Breast epithelium (tissue), 3 donors: ENCODE measurements around the gene YDJC.

Experiments used
- CTCF ChIP-seq, 3 donors: fragments of 450-650 bp; IDR thresholded peaks; one replicate each; pipeline ENCODE4 v1.5.1; 2016 to 2017; ENCODE audit warnings: antibody characterized with exemption in 3 of 3, mild to moderate bottlenecking in 3 of 3, moderate library complexity in 3 of 3
- POLR2AphosphoS5 ChIP-seq, 3 donors: sonication (generic); formaldehyde crosslinking; IDR thresholded peaks; one replicate each; pipeline ENCODE4 v1.6.1; 2017; ENCODE audit warnings: antibody characterized with exemption in 3 of 3

GRCh38 chr22:21679383-21679782, 49.6 kb upstream of the YDJC start:
- no peak for TF ChIP-seq CTCF (IDR thresholded peaks at IDR 0.05)
- TF ChIP-seq POLR2AphosphoS5 (IDR thresholded peaks at IDR 0.05) = no peak
